Fibroblast of villous mesenchyme (primary cell): ENCODE measurements around the gene EPHA4. TPM values are rescaled to one million over a fixed set of nuclear protein-coding genes. Genes with fewer than 3 reads are reported as not detected.
"Not testable (repeated sequence)": the region's sequence is repeated elsewhere in the genome, so short reads cannot be mapped to it uniquely, and the experiment has no call there.

Source experiments
- DNase-seq: peaks from one replicate; pipeline ENCODE4 v3.0.0-alpha.2; 2010; ENCODE audit warnings: low read depth
- H3K4me3 ChIP-seq: 2 replicates; pipeline ENCODE4 v1.5.1; 2011; ENCODE audit warnings: low read depth, mild to moderate bottlenecking, low read length
- total RNA-seq: library from RNA; depleted of rRNA; stranded (reverse); fragments of >200 nt; gene quantifications from 2 replicates; pipeline ENCODE4 v1.2.3, GENCODE V29; 2012
- TF ChIP-seq, protein P1 (sequence below): IDR thresholded peaks from 2 replicates; pipeline ENCODE4 v1.5.1; 2012; ENCODE audit warnings: low read depth, mild to moderate bottlenecking, low read length; ENCODE audit not compliant: insufficient read depth

EPHA4 gene
- total RNA-seq, 1 donor, result 17.3 TPM

DNA sequence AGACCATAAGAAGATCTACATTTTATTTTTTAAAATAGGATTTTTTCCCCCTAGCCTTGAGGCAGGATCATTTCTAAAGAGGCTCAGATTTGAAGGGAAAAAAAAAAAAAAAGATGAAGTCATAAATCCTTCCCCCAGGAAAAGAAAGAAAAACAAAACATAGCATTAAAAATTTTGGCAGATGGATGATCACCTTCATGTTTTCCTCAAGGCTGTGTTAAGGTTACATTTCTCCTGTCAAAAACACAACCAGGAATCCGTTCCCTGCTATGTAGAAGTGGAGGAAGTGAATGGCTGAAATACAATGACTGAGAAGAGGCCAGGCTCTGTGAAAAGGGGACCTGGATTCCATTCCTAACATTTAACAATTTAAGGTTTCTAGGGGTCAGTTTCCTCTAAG is 56.2 kb downstream of the EPHA4 start:
- no peak overlapping the region for H3K4me3 ChIP-seq
- no peak for DNase-seq
- TF ChIP-seq, protein P1, sequence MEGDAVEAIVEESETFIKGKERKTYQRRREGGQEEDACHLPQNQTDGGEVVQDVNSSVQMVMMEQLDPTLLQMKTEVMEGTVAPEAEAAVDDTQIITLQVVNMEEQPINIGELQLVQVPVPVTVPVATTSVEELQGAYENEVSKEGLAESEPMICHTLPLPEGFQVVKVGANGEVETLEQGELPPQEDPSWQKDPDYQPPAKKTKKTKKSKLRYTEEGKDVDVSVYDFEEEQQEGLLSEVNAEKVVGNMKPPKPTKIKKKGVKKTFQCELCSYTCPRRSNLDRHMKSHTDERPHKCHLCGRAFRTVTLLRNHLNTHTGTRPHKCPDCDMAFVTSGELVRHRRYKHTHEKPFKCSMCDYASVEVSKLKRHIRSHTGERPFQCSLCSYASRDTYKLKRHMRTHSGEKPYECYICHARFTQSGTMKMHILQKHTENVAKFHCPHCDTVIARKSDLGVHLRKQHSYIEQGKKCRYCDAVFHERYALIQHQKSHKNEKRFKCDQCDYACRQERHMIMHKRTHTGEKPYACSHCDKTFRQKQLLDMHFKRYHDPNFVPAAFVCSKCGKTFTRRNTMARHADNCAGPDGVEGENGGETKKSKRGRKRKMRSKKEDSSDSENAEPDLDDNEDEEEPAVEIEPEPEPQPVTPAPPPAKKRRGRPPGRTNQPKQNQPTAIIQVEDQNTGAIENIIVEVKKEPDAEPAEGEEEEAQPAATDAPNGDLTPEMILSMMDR, result no peak

DNA sequence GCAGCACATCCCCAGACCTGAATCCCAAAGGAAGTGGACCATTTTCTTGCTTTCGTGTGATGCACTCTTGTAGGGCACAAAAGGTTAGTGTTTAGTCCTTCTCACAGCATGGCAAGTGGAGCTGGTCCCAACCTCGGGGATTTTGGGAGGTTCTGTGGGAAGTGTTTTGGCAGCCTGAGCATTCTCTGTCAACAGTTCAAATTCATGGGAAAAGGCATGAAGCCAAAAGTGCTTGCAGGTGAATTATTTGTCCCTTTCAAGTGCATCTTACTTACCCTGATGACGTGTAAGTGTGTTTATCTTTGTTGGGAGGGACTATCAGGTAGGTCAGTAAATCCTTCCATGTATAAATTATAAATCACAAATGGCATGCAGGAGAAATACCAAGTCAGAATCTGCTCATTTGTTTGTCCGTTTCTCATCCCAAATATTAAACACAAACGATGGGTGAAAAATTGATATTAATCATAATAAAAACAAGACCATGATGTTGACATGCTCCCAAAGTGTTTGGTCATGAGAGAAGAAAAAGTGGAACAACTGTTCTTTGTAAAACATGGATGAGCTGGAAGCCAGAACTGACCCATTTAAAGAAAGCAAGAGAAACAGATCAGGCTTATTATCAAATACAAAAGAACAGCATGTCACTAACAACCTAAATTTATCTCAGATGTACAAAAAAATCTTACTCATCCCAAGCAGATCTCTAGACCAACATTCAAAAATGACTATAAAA is 57.6 kb downstream of the EPHA4 start:
- TF ChIP-seq, protein P1, result no peak
- DNase-seq, result no peak

DNA sequence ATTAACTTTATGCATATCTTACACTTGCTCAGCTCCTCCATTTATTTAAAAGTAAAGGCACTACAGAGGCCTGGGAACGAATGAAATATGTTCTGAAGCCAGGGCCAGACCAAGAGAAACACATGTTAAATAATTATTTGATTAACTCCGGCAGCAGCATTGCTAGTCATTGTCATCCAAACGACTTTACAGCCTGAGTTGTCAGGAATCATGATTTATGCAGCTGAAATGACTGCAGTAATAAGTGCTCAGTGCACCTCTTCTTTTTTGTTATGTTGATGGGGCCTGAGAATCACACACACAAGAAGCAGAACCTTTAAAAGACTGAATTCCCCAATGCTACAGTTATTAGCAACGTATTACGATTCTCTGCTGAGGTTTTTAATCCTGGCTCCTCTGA is 58.9 kb downstream of the EPHA4 start:
- DNase-seq, result no peak
- TF ChIP-seq, protein P1, result no peak
- H3K4me3 ChIP-seq, result no peak overlapping the region

More for the DNA sequence above, 57.6 kb downstream of the EPHA4 start:
- H3K4me3 ChIP-seq, result no peak overlapping the region

GRCh38 chr2:221511325-221511724 is 60.8 kb downstream of the EPHA4 start:
- H3K4me3 ChIP-seq, DNase-seq: not testable (repeated sequence)

- no peak overlapping the region for H3K4me3 ChIP-seq
- TF ChIP-seq, protein P1, result no peak
- DNase-seq, result no peak
Observed at GRCh38 chr2:221506469-221506868, 65.6 kb downstream of the EPHA4 start.

- H3K4me3 ChIP-seq, result no peak overlapping the region
- TF ChIP-seq, protein P1, result no peak
- DNase-seq, result no peak
Observed at GRCh38 chr2:221505605-221506004, 66.5 kb downstream of the EPHA4 start.

DNA sequence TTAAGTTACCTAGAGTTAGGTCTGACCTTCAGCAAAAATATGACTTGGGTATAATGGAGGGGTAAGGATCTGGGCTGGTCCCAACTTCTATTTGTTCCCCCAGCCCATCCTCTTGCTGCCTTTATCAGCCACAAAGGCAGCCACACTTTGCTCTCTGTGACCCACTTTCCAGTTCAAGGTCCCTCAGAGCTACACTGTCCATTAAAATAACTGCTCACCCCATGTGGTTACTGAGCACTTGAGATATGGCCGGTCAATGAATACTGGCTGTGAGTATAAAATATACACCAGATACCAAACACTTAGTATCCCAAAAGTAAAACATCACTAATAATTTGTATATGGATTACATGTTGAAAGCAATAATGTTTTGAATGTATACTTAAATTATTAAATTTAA is 67.2 kb downstream of the EPHA4 start:
- TF ChIP-seq, protein P1, result no peak
- DNase-seq, result no peak
- H3K4me3 ChIP-seq, result no peak overlapping the region
